Measurements from ENCODE around the gene ABHD11.
"Not testable (repeated sequence)": the region's sequence is repeated elsewhere in the genome, so short reads cannot be mapped to it uniquely, and the experiment has no call there.

- not testable (repeated sequence) for TF ChIP-seq CTCF, POLR2A (IDR thresholded peaks at IDR 0.05)
Observed at GRCh38 chr7:73722182-73722581, 16.4 kb downstream of the ABHD11 start.

All from thyroid gland (tissue), 4 donors.